Retina (tissue), 1 donor: ENCODE data around the gene CATSPER1.
"Not testable (repeated sequence)": the region's sequence is repeated elsewhere in the genome, so short reads cannot be mapped to it uniquely, and the experiment has no call there.

Experiments
- DNase-seq: peaks from one replicate; pipeline ENCODE4 v3.0.0-alpha.2; 2016

CATSPER1 gene

GRCh38 chr11:66051766-66052663 is 25.7 kb upstream of the CATSPER1 start, which contains the start of gene SF3B2:
SF3B2 (plus strand) TSS chr11:66052364; CDS start chr11:66052385, 21 bp downstream.
- DNase-seq: peak; percentile 98

GRCh38 chr11:66051371-66051765 is 25.1 kb upstream of the CATSPER1 start:
- DNase-seq: no peak

GRCh38 chr11:66050581-66051231 is 24.4 kb upstream of the CATSPER1 start:
- peak; percentile 19 for DNase-seq

- peak; percentile 49 for DNase-seq
These were observed 22.5 kb upstream of the CATSPER1 start, which contains the start of gene GAL3ST3 for GRCh38 chr11:66048547-66049323. GAL3ST3 (minus strand) TSS chr11:66049161; CDS start chr11:66045415, 3,746 bp downstream.

GRCh38 chr11:66047541-66048365 is 21.5 kb upstream of the CATSPER1 start:
- no peak for DNase-seq

GRCh38 chr11:66046901-66047300 is 20.6 kb upstream of the CATSPER1 start:
- DNase-seq: no peak

- DNase-seq: peak; percentile 80
These were observed 18.9 kb upstream of the CATSPER1 start for GRCh38 chr11:66045177-66045639.

- DNase-seq: no peak
These were observed 18.5 kb upstream of the CATSPER1 start for GRCh38 chr11:66044757-66045156.

- DNase-seq: no peak
These were observed 17.0 kb upstream of the CATSPER1 start for GRCh38 chr11:66042996-66043906.

- DNase-seq: no peak
These were observed 16.1 kb upstream of the CATSPER1 start for GRCh38 chr11:66042227-66042995.

GRCh38 chr11:66039765-66040164 is 13.5 kb upstream of the CATSPER1 start:
- DNase-seq: no peak

- no peak for DNase-seq
These were observed 11.0 kb upstream of the CATSPER1 start for GRCh38 chr11:66037327-66037726.

GRCh38 chr11:66036334-66036710 is 10.0 kb upstream of the CATSPER1 start:
- no peak for DNase-seq

GRCh38 chr11:66035653-66036333 is 9.5 kb upstream of the CATSPER1 start:
- DNase-seq: no peak

GRCh38 chr11:66032957-66033735 is 6.9 kb upstream of the CATSPER1 start:
- no peak for DNase-seq

- DNase-seq: not testable (repeated sequence)
These were observed 3.2 kb downstream of the CATSPER1 start for GRCh38 chr11:66023186-66023440.

GRCh38 chr11:66022401-66023185 is 3.7 kb downstream of the CATSPER1 start:
- peak; percentile 90 for DNase-seq
